Hepatocyte (in vitro differentiated cells): ENCODE data around the gene TRMO. TPM values are rescaled to one million over a fixed set of nuclear protein-coding genes. Genes with fewer than 3 reads are reported as not detected.

ENCODE experiments used
- DNase-seq: peaks from one replicate; pipeline ENCODE4 v3.0.0-alpha.2; 2016; ENCODE audit warnings: low spot score
- H2AFZ ChIP-seq: fragments of 200-600 bp; sonication (generic); 2 replicates; pipeline ENCODE4 v1.6.0; 2016; ENCODE audit warnings: antibody characterized with exemption, mild to moderate bottlenecking
- H3K27ac ChIP-seq: fragments of 200-600 bp; sonication (generic); 2 replicates; pipeline ENCODE4 v1.5.1; 2016; ENCODE audit warnings: mild to moderate bottlenecking
- H3K27me3 ChIP-seq: fragments of 200-600 bp; sonication (generic); 2 replicates; pipeline ENCODE4 v1.6.1; 2016
- H3K36me3 ChIP-seq: fragments of 200-600 bp; sonication (generic); replicated peaks from 2 replicates; pipeline ENCODE4 v1.5.1; 2016; ENCODE audit warnings: low read depth; ENCODE audit not compliant: insufficient read depth
- H3K4me1 ChIP-seq: fragments of 200-600 bp; sonication (generic); 2 replicates; pipeline ENCODE4 v1.5.1; 2016; ENCODE audit warnings: mild to moderate bottlenecking, moderate library complexity; ENCODE audit not compliant: insufficient read depth
- H3K4me2 ChIP-seq: fragments of 200-600 bp; sonication (generic); 2 replicates; pipeline ENCODE4 v1.6.0; 2016
- H3K4me3 ChIP-seq: fragments of 200-600 bp; sonication (generic); 2 replicates; pipeline ENCODE4 v1.5.1; 2016; ENCODE audit warnings: mild to moderate bottlenecking
- H3K79me2 ChIP-seq: fragments of 200-600 bp; sonication (generic); 2 replicates; pipeline ENCODE4 v1.6.0; 2017; ENCODE audit warnings: mild to moderate bottlenecking
- H3K9me2 ChIP-seq: fragments of 200-600 bp; sonication (generic); replicated peaks from 2 replicates; pipeline ENCODE4 v1.6.0; 2017; ENCODE audit warnings: mild to moderate bottlenecking; ENCODE audit not compliant: insufficient read depth
- H3K9me3 ChIP-seq: fragments of 200-600 bp; sonication (generic); 2 replicates; pipeline ENCODE4 v1.5.1; 2016; ENCODE audit warnings: low read depth, mild to moderate bottlenecking
- H4K20me1 ChIP-seq: fragments of 200-600 bp; sonication (generic); 2 replicates; pipeline ENCODE4 v1.6.0; 2016; ENCODE audit warnings: mild to moderate bottlenecking; ENCODE audit not compliant: insufficient read depth, poor library complexity, severe bottlenecking
- CTCF ChIP-seq: fragments of 200-600 bp; sonication (generic); IDR thresholded peaks from 2 replicates; pipeline ENCODE4 v1.5.1; 2016; ENCODE audit warnings: antibody characterized with exemption, mild to moderate bottlenecking; ENCODE audit not compliant: poor library complexity
- EZH2 ChIP-seq: fragments of 200-600 bp; sonication (generic); IDR thresholded peaks from 2 replicates; pipeline ENCODE4 v1.6.1; 2016; ENCODE audit warnings: antibody characterized with exemption, mild to moderate bottlenecking, borderline replicate concordance
- EZH2phosphoT487 ChIP-seq: fragments of 200-600 bp; sonication (generic); IDR thresholded peaks from one replicate; pipeline ENCODE4 v1.6.1; 2018; ENCODE audit warnings: antibody characterized with exemption, mild to moderate bottlenecking, low read depth, moderate library complexity; ENCODE audit not compliant: unreplicated experiment, severe bottlenecking
- WGBS: methylation state at CpG from one replicate; pipeline ENCODE4 v1.1.6; 2016; ENCODE audit warnings: low lambda C conversion rate; ENCODE audit errors: missing lambda C conversion rate; 5-methylcytosine and 5-hydroxymethylcytosine counted together
- polyA plus RNA-seq: library from polyadenylated mRNA; unstranded; fragments of >200 nt; fragmentation: Nextera tagmentation; extraction: Ambion mirVana; gene quantifications from 2 replicates; pipeline ENCODE4 v1.2.1, GENCODE V29; 2016
- total RNA-seq: library from RNA; depleted of rRNA; stranded (reverse); fragments of >200 nt; gene quantifications from 2 replicates; pipeline ENCODE4 v1.2.3, GENCODE V29; 2014

Gene TRMO
- total and polyA plus RNA-seq, 2 experiments from 2014 or later, result 10.8 to 22.6 TPM

- Histone ChIP-seq H3K4me3 (no peak overlapping the region), H4K20me1 (no peaks in the 10 kb centered on the region), H3K79me2 (no peaks in the 10 kb centered on the region), H3K4me1 (no peaks in the 10 kb centered on the region), H3K9me3 (no peaks in the 10 kb centered on the region), H2AFZ (no peak overlapping the region), H3K27me3 (peaks cover 56% of the 10 kb centered on the region), H3K27ac (no peak overlapping the region), H3K36me3 (no peaks in the 10 kb centered on the region), H3K4me2 (no peak overlapping the region), H3K9me2 (no peaks in the 10 kb centered on the region)
- WGBS, result 72% methylated on average over 4 of the region's 4 CpGs
- TF ChIP-seq EZH2phosphoT487, result no peak
- TF ChIP-seq EZH2, result no peak
- TF ChIP-seq CTCF, result no peak
- DNase-seq, result no peak
Observed at GRCh38 chr9:97928986-97929604, 6.8 kb upstream of the TRMO start.

GRCh38 chr9:97925497-97926334, 3.4 kb upstream of the TRMO start:
- Histone ChIP-seq H3K79me2 (peaks cover 10% of the 10 kb centered on the region), H3K27ac (no peak overlapping the region), H3K4me1 (peaks cover 5% of the 10 kb centered on the region), H4K20me1 (no peaks in the 10 kb centered on the region), H3K4me3 (no peak overlapping the region), H3K36me3 (no peaks in the 10 kb centered on the region), H3K4me2 (no peak overlapping the region), H3K9me2 (no peaks in the 10 kb centered on the region), H2AFZ (no peak overlapping the region), H3K9me3 (no peaks in the 10 kb centered on the region), H3K27me3 (peaks cover 41% of the 10 kb centered on the region)
- DNase-seq, result no peak
- TF ChIP-seq EZH2phosphoT487 (no peak), EZH2 (no peak), CTCF (no peak)
- WGBS, result 74% methylated on average over 5 of the region's 5 CpGs

- 69% methylated on average over 4 of the region's 4 CpGs for WGBS
- H4K20me1 ChIP-seq, result no peaks in the 10 kb centered on the region
- H2AFZ ChIP-seq, result peak overlapping the region; percentile 55
- H3K9me2 ChIP-seq, result no peaks in the 10 kb centered on the region
- H3K27me3 ChIP-seq, result peaks cover 29% of the 10 kb centered on the region
- no peak for DNase-seq
- H3K4me2 ChIP-seq, result no peak overlapping the region
- H3K4me3 ChIP-seq, result no peak overlapping the region
- H3K36me3 ChIP-seq, result no peaks in the 10 kb centered on the region
- no peak for TF ChIP-seq CTCF
- TF ChIP-seq EZH2phosphoT487, result no peak
- TF ChIP-seq EZH2, result no peak
- H3K27ac ChIP-seq, result no peak overlapping the region
- peaks cover 14% of the 10 kb centered on the region for H3K79me2 ChIP-seq
- H3K9me3 ChIP-seq, result no peaks in the 10 kb centered on the region
- peaks cover 5% of the 10 kb centered on the region for H3K4me1 ChIP-seq
Observed at GRCh38 chr9:97924386-97924785, 2.1 kb upstream of the TRMO start.
